NT2/D1 (cell line): ENCODE data around the gene HERPUD2.
"Not testable (repeated sequence)": the region's sequence is repeated elsewhere in the genome, so short reads cannot be mapped to it uniquely, and the experiment has no call there.

Experiments
- DNase-seq: peaks from one replicate; pipeline ENCODE4 v3.0.0-alpha.2; 2011; ENCODE audit warnings: low read depth, low spot score
- H3K27me3 ChIP-seq: 2 replicates; pipeline ENCODE4 v1.6.0; 2011; ENCODE audit warnings: mild to moderate bottlenecking; ENCODE audit not compliant: insufficient read length, insufficient read depth
- H3K36me3 ChIP-seq: 2 replicates; pipeline ENCODE4 v1.6.1; 2011; ENCODE audit warnings: mild to moderate bottlenecking, low read length, mixed read lengths; ENCODE audit not compliant: insufficient read depth, insufficient read length
- H3K4me1 ChIP-seq: 2 replicates; pipeline ENCODE4 v1.5.1; 2011; ENCODE audit not compliant: insufficient read depth, insufficient read length
- H3K4me3 ChIP-seq: 2 replicates; pipeline ENCODE4 v1.5.1; 2011; ENCODE audit warnings: low read depth; ENCODE audit not compliant: insufficient read length
- H3K9ac ChIP-seq: 2 replicates; pipeline ENCODE4 v1.6.0; 2011; ENCODE audit warnings: low read depth; ENCODE audit not compliant: insufficient read length
- H3K9me3 ChIP-seq: 2 replicates; pipeline ENCODE4 v1.5.1; 2011; ENCODE audit warnings: mild to moderate bottlenecking, low read length; ENCODE audit not compliant: insufficient read depth
- SUZ12 ChIP-seq: IDR thresholded peaks from 2 replicates; pipeline ENCODE4 v1.6.1; 2011; ENCODE audit not compliant: insufficient read length, insufficient read depth; ENCODE audit errors: extremely low read depth
- YY1 ChIP-seq: IDR thresholded peaks from 2 replicates; pipeline ENCODE4 v1.6.1; 2011; ENCODE audit not compliant: insufficient read length, insufficient read depth
- ZNF274 ChIP-seq: IDR thresholded peaks from 2 replicates; pipeline ENCODE4 v1.6.1; 2011; ENCODE audit warnings: mild to moderate bottlenecking, low read depth, low read length

HERPUD2 gene

GRCh38 chr7:35596061-35596460 lies 98.9 kb downstream of the HERPUD2 start:
- Histone ChIP-seq H3K4me3 (no peak overlapping the region), H3K27me3 (no peaks in the 10 kb centered on the region), H3K9ac (no peak overlapping the region), H3K4me1 (no peaks in the 10 kb centered on the region), H3K36me3 (no peaks in the 10 kb centered on the region), H3K9me3 (no peaks in the 10 kb centered on the region)
- DNase-seq, result no peak
- TF ChIP-seq ZNF274 (no peak), YY1 (no peak), SUZ12 (no peak)

GRCh38 chr7:35593899-35594298 lies 101.0 kb downstream of the HERPUD2 start:
- Histone ChIP-seq H3K9ac (no peak overlapping the region), H3K9me3 (no peaks in the 10 kb centered on the region), H3K27me3 (no peaks in the 10 kb centered on the region), H3K36me3 (no peaks in the 10 kb centered on the region), H3K4me3 (no peak overlapping the region), H3K4me1 (no peaks in the 10 kb centered on the region)
- no peak for TF ChIP-seq YY1
- TF ChIP-seq ZNF274, result no peak
- no peak for TF ChIP-seq SUZ12
- peak; percentile 54 for DNase-seq

- Histone ChIP-seq H3K9me3 (no peaks in the 10 kb centered on the region), H3K36me3 (no peaks in the 10 kb centered on the region), H3K27me3 (no peaks in the 10 kb centered on the region), H3K4me1 (no peaks in the 10 kb centered on the region), H3K4me3 (no peak overlapping the region), H3K9ac (no peak overlapping the region)
- TF ChIP-seq YY1 (no peak), SUZ12 (no peak), ZNF274 (no peak)
- no peak for DNase-seq
Observed at GRCh38 chr7:35588647-35589046, 106.3 kb downstream of the HERPUD2 start.

- Histone ChIP-seq H3K4me1 (no peaks in the 10 kb centered on the region), H3K9ac (no peak overlapping the region), H3K4me3 (no peak overlapping the region), H3K36me3 (no peaks in the 10 kb centered on the region), H3K9me3 (no peaks in the 10 kb centered on the region), H3K27me3 (no peaks in the 10 kb centered on the region)
- DNase-seq, result no peak
- TF ChIP-seq ZNF274 (no peak), SUZ12 (no peak), YY1 (no peak)
Observed at GRCh38 chr7:35584990-35585389, 109.9 kb downstream of the HERPUD2 start.

- H3K36me3 ChIP-seq, H3K4me3 ChIP-seq, H3K9ac ChIP-seq, H3K9me3 ChIP-seq, H3K4me1 ChIP-seq, H3K27me3 ChIP-seq, DNase-seq: not testable (repeated sequence)
Observed at GRCh38 chr7:35584533-35584932, 110.4 kb downstream of the HERPUD2 start.
